Jurkat, Clone E6-1 (cell line): ENCODE measurements around the gene RAB33B.
"Not testable (repeated sequence)": the region's sequence is repeated elsewhere in the genome, so short reads cannot be mapped to it uniquely, and the experiment has no call there.

Experiments used
- DNase-seq: peaks from one replicate; pipeline ENCODE4 v3.0.0-alpha.2; 2011; ENCODE audit warnings: low read depth, low spot score
- H3K4me3 ChIP-seq: 2 replicates; pipeline ENCODE4 v1.5.1; 2011; ENCODE audit warnings: mild to moderate bottlenecking, low read length, control low read depth, moderate library complexity

The RAB33B gene

DNA sequence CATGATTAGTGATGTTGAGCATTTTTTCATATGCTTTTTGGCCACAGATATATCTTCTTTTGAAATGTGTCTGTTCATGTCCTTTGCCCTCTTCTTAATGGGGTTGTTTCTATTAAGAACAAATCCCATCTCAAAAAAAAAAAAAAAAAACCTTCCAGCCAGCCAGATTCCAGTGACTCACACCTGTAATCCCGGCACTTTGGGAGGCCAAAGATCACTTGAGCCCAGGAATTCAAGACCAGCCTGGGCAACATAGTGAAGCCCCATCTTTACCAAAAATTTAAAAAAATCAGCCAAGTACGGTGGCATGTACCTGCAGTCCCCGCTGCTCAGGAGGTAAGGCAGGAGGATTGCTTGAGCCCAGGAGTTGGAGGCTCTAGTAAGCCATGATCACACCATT lies 5.1 kb downstream of the RAB33B start:
- no peak overlapping the region for H3K4me3 ChIP-seq
- DNase-seq = no peak

GRCh38 chr4:139460565-139460964 lies 6.6 kb downstream of the RAB33B start:
- no peak for DNase-seq
- no peak overlapping the region for H3K4me3 ChIP-seq

GRCh38 chr4:139461022-139461628 lies 7.2 kb downstream of the RAB33B start:
- H3K4me3 ChIP-seq = no peak overlapping the region
- DNase-seq = no peak

GRCh38 chr4:139464512-139464911 lies 10.6 kb downstream of the RAB33B start:
- not testable (repeated sequence) for DNase-seq, H3K4me3 ChIP-seq

DNA sequence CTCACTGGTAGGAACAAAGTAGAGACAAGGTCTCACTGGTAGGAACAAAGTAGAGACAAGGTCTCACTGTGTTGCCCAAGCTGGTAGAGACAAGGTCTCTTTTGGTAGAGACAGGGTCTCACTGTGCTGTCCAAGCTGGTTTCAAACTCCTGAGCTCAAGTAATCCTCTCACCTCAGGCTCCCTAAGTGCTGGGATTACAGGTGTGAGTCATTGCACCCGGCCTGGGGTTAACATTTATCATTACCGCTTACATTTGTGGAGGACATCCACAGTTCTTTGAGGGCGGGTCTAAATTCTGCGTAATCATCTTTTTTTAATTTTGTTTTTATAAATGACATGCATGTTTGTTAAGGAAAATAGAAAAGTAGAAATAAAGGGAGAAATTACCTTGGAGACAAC lies 12.0 kb downstream of the RAB33B start:
- no peak overlapping the region for H3K4me3 ChIP-seq
- DNase-seq = no peak

DNA sequence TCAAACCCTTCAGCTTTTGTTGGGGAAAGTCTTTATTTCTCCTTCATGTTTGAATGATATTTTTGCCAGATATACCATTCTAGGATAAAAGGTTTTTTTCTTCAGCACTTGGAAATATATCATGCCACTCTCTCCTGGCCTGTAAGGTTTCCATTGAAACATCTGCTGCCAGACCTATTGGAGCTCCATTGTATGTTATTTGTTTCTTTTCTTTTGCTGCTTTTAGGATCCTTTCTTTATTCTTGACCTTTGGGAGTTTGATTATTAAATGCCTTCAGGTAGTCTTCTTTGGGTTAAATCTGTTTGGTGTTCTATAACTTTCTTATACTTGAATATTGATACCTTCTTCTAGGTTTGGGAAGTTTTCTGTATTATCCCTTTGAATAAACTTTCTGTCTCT lies 14.8 kb downstream of the RAB33B start:
- DNase-seq, H3K4me3 ChIP-seq: not testable (repeated sequence)

GRCh38 chr4:139469216-139469615 lies 15.3 kb downstream of the RAB33B start:
- no peak overlapping the region for H3K4me3 ChIP-seq
- DNase-seq = no peak

GRCh38 chr4:139469869-139470268 lies 15.9 kb downstream of the RAB33B start:
- no peak overlapping the region for H3K4me3 ChIP-seq
- no peak for DNase-seq

DNA sequence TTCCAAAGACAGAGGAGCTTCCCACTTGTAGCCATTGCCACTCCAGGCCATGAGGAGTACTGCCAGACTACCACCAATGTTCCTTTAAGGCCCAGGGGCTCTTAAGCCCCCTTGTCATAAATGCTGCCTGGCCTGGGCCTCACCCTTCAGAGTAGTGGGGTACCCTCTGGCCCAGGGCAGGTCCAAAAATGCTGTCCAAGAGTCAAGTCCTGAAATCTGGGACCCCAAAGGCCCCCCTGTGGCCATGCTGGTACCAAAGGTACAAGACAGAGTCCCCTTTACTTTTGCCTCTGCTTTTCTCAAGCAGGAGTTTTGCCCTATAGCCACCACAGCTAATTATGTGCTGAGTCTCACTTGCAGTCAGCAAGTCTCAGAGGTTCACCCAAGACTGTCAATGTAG lies 16.4 kb downstream of the RAB33B start:
- H3K4me3 ChIP-seq = no peak overlapping the region
- DNase-seq = no peak

DNA sequence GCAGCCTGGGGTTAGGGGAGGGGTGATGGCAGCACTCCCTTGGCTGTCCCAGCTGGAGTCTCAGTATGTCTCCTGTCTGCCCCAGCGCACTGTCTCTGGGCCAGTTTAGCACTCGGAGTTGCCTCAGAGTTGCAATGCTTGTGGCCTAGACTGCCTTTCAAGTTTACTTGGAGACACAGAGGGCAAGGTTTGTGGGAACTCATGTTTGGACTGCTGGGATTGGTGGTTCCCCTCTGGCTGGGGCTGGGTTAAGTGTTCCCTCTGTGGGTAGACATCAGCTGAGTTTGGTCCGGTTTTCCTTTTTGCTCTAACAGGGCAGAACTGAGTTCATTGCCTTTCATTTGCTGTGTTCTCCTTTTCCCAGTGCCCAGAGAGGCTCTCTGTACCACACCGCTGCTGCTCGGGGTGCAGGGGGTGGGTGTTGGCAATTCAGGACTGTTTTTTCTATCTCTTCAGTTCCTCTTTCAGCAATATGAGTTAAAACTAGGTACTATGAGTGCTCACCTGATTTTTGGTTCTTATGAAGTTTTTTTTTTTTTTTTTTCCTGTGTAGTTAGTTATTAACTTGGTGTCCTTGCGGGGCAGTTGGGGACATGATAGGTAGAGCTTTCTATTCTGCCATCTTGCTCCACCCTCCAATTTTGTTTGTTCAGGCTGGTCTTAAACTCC lies 17.2 kb downstream of the RAB33B start:
- DNase-seq = no peak
- no peak overlapping the region for H3K4me3 ChIP-seq

DNA sequence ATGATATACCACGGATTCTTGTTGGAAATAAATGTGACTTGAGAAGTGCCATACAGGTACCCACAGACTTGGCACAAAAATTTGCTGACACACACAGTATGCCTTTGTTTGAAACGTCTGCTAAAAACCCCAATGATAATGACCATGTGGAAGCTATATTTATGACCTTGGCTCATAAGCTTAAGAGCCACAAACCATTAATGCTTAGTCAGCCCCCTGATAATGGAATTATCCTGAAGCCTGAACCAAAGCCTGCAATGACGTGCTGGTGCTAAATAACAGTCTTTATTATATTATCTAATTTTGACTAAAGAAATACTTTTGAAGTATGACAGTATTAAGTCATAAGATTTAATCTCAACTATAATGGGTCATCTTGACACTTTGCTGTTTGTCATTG lies 18.9 kb downstream of the RAB33B start:
- H3K4me3 ChIP-seq = no peak overlapping the region
- no peak for DNase-seq

DNA sequence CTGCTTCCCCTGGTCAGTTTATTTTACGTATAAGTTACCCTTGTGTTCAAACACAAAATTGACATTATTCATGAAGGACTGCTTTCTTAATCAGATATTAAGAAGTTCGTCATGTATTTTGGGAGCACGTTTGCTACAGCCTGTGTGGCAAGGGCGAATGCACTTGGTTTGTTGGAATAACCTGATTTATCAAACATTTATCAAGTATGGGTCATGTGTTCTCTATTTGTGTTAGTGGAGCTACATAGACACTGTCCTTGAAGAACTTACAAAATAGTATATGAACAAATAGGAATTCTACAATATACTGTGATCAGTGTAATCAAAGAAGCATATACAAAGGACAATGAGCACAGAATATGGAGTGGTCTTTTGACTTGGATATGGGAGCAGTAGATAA lies 22.4 kb downstream of the RAB33B start:
- no peak for DNase-seq
- H3K4me3 ChIP-seq = no peak overlapping the region

- DNase-seq = no peak
- H3K4me3 ChIP-seq = no peak overlapping the region
These were observed 27.5 kb downstream of the RAB33B start for GRCh38 chr4:139481465-139481864.

GRCh38 chr4:139483000-139483399 lies 29.1 kb downstream of the RAB33B start:
- DNase-seq = no peak
- H3K4me3 ChIP-seq = no peak overlapping the region

- H3K4me3 ChIP-seq = no peak overlapping the region
- DNase-seq = no peak
These were observed 30.9 kb downstream of the RAB33B start for GRCh38 chr4:139484783-139485311.

GRCh38 chr4:139488442-139488841 lies 34.5 kb downstream of the RAB33B start:
- no peak overlapping the region for H3K4me3 ChIP-seq
- DNase-seq = no peak

- no peak overlapping the region for H3K4me3 ChIP-seq
- DNase-seq = no peak
These were observed 35.7 kb downstream of the RAB33B start for GRCh38 chr4:139489638-139490037.

GRCh38 chr4:139492429-139492828 lies 38.5 kb downstream of the RAB33B start:
- no peak overlapping the region for H3K4me3 ChIP-seq
- DNase-seq = no peak

GRCh38 chr4:139493176-139493575 lies 39.3 kb downstream of the RAB33B start:
- no peak overlapping the region for H3K4me3 ChIP-seq
- DNase-seq = no peak

- DNase-seq = no peak
- H3K4me3 ChIP-seq = no peak overlapping the region
These were observed 45.3 kb downstream of the RAB33B start for GRCh38 chr4:139499186-139499585.

- no peak overlapping the region for H3K4me3 ChIP-seq
- no peak for DNase-seq
These were observed 47.2 kb downstream of the RAB33B start for GRCh38 chr4:139501117-139501516.
